ENCODE data around the gene MTR. TPM values are rescaled to one million over a fixed set of nuclear protein-coding genes. Genes with fewer than 3 reads are reported as not detected.

The MTR gene
- total RNA-seq, 4 donors from 2014 or later, result 29.7 to 43.4 (median 34.6) TPM

DNA sequence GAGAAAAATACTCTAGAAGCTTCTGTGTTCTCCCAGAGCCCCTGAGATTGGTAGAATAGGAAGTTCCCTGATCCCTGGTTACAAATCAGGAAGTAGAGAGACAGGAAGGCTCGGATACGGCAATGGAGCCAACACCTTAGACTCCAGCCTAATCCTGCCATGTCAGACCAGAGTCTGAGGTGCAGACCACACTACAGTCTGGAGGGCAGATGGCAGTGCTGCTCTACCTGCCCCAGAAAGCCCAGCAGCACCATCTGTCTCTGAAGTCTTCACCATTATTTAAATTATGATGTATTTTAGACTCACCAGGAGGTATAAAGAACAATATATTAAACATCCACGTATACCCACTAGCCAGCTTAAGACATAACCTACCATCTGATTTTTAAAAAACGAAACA, 93.0 kb downstream of the MTR start:
- peak overlapping the region; percentile 82 to 85 (median 82) for H3K27ac ChIP-seq (replicated peaks in 1 of 4)
- peaks cover 32 to 62% (median 54%) of the 10 kb centered on the region in 4 donors for H3K4me1 ChIP-seq
- no peaks in the 10 kb centered on the region for H3K9me3 ChIP-seq
- 76% methylated on average over 4 of the region's 4 CpGs for WGBS
- intact Hi-C loops (cut with DNase I), result loop anchor here (5.0 to 10.0 kb wide), 2 partner anchors 147 to 499 kb away; no protein-coding TSS in a partner anchor
- peaks cover 17 to 78% (median 46%) of the 10 kb centered on the region in 4 donors for H3K36me3 ChIP-seq
- TF ChIP-seq POLR2AphosphoS5 (IDR thresholded peaks at IDR 0.05), result no peak
- TF ChIP-seq, protein P1, sequence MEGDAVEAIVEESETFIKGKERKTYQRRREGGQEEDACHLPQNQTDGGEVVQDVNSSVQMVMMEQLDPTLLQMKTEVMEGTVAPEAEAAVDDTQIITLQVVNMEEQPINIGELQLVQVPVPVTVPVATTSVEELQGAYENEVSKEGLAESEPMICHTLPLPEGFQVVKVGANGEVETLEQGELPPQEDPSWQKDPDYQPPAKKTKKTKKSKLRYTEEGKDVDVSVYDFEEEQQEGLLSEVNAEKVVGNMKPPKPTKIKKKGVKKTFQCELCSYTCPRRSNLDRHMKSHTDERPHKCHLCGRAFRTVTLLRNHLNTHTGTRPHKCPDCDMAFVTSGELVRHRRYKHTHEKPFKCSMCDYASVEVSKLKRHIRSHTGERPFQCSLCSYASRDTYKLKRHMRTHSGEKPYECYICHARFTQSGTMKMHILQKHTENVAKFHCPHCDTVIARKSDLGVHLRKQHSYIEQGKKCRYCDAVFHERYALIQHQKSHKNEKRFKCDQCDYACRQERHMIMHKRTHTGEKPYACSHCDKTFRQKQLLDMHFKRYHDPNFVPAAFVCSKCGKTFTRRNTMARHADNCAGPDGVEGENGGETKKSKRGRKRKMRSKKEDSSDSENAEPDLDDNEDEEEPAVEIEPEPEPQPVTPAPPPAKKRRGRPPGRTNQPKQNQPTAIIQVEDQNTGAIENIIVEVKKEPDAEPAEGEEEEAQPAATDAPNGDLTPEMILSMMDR (IDR thresholded peaks at IDR 0.05), result peak; percentile 17 to 40 (median 18)
- H3K4me3 ChIP-seq, result no peak overlapping the region
- no peak for DNase-seq (ENCODE audit: extremely low spot score)
- H3K27me3 ChIP-seq, result no peaks in the 10 kb centered on the region

DNA sequence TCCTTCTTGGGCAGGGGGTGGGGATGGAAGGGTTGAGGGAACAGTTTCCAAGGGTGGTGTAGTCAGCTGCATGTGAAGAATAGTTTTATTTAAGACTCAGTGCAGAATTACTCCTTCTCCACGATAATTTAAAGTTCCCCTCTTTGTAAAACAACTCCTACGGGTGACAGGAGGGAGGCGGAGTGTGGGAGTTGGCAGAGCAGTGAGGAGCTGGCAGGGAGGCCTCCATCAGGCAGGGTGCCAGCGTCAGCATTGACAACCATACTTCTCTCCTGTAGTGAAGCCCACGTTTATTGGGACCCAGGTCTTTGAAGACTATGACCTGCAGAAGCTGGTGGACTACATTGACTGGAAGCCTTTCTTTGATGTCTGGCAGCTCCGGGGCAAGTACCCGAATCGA, 93.8 kb downstream of the MTR start:
- peak overlapping the region; percentile 82 to 85 (median 82) for H3K27ac ChIP-seq (replicated peaks in 1 of 4)
- WGBS, result 34% methylated on average over 8 of the region's 8 CpGs
- no peak for DNase-seq (ENCODE audit: extremely low spot score)
- intact Hi-C loops (cut with DNase I), result loop anchor here (5.0 to 10.0 kb wide), 2 partner anchors 146 to 498 kb away; no protein-coding TSS in a partner anchor
- no peaks in the 10 kb centered on the region for H3K27me3 ChIP-seq
- peaks cover 38 to 69% (median 61%) of the 10 kb centered on the region in 4 donors for H3K4me1 ChIP-seq
- H3K36me3 ChIP-seq, result peaks cover 17 to 81% (median 48%) of the 10 kb centered on the region in 4 donors
- no peak overlapping the region for H3K4me3 ChIP-seq
- no peaks in the 10 kb centered on the region for H3K9me3 ChIP-seq
- TF ChIP-seq EP300 (IDR thresholded peaks at IDR 0.05) (no peak), POLR2AphosphoS5 (IDR thresholded peaks at IDR 0.05) (peak in 1 of 2 donors; percentile 7), POLR2A (IDR thresholded peaks at IDR 0.05; ENCODE audit: low read depth) (no peak)
- TF ChIP-seq, protein P1 (IDR thresholded peaks at IDR 0.05), result no peak

DNA sequence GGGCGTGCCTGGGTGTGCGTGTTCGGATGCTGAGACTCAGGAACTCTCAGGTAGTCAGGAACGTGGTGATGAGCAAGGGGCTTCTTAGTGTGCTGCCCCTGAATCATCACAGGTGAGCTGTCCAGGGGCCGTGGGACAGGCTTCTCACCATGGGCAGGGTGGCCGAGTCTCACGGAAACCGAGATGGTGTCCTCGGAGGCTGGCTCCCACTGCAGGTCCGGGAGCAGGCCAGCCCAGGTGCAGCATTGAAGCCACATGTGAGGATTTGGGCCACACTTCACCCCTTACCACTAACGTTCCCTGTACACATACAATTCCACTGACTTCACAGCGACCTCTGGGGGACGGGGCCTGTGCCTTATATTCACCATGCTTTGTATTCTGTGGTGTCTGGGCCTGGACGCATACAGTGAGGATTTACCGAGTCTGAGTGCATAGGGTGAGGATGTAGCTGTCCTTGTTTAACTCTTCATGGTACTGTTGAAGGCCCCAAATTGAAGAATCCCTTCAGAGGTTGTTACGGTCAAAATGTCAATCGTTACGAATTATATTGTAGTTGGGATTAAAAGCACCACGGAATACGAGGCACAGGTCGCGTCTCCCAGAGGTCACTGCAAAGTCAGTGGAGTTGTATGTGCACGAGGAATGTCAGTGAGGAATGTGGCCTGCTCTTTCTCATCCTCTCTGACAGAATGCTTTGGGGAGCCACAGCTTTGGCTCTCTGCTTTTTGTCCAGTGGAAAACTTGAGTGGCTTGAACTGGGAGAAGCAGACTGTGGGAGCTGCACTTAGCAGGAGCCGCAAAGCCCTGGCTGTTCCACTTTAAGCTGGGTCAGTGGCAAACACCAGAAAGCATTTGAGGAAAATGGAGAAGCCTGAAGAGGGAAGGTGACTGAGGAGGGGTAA, 95.3 kb downstream of the MTR start:
- Histone ChIP-seq H3K4me1 (peaks cover 50 to 75% (median 71%) of the 10 kb centered on the region in 4 donors), H3K36me3 (peaks cover 20 to 89% (median 56%) of the 10 kb centered on the region in 4 donors), H3K27me3 (no peaks in the 10 kb centered on the region), H3K4me3 (no peak overlapping the region), H3K27ac (replicated peaks in 1 of 4) (peak overlapping the region; percentile 82 to 85 (median 82)), H3K9me3 (no peaks in the 10 kb centered on the region)
- 41% methylated on average over 18 of the region's 24 CpGs for WGBS
- no peak for DNase-seq (ENCODE audit: extremely low spot score)
- intact Hi-C loops (cut with DNase I), result no loop called here
- TF ChIP-seq EP300 (IDR thresholded peaks at IDR 0.05) (peak; percentile 59), POLR2A (IDR thresholded peaks at IDR 0.05; ENCODE audit: low read depth) (no peak), POLR2AphosphoS5 (IDR thresholded peaks at IDR 0.05) (peak; percentile 88 to 95)
- TF ChIP-seq, protein P1 (IDR thresholded peaks at IDR 0.05), result peak in 2 of 3 experiments; percentile 7 to 22

DNA sequence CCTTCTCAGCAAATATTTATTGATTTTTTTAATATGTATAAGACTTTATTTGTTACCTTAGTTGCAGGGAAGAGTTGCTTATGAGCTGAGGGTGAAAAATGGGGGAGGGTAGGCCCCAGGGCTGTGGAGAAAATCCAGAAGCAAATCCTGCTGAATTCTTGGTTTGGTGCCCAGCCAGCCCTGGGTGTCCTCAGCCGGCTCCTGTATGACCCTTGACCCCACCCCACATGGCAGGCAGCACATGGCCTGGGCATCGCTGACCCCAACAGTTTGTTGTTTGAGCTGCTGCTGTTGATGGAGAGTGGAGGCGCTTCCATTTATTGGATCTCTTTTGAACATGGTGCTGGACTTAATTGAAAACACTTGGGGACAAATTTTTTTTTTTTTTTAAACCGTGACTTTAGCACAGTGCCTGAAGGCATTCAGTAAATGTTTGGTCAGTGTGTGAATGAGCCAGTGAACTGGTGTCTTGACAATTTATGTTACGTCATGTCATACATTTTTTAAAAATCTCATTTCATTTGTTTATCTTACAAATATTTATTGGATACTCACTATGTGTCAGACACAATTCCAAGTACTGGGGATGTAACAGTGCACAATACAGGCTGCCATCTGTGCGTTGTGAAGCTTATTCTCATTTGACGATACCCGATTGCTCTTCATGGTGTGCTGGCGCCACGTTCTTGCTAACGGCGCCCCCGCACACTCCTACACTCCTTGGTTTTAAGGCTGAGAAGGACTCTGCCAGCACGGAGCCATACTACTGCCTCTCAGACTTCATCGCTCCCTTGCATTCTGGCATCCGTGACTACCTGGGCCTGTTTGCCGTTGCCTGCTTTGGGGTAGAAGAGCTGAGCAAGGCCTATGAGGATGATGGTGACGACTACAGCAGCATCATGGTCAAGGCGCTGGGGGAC, 98.8 kb downstream of the MTR start:
- H3K36me3 ChIP-seq, result peaks cover 34 to 100% (median 73%) of the 10 kb centered on the region in 4 donors
- no peaks in the 10 kb centered on the region for H3K27me3 ChIP-seq
- peak overlapping the region in 3 of 4 donors; percentile 28 to 85 (median 82) for H3K27ac ChIP-seq (replicated peaks in 1 of 4)
- no peak overlapping the region for H3K4me3 ChIP-seq
- 84% methylated on average over 19 of the region's 19 CpGs for WGBS
- intact Hi-C loops (cut with DNase I), result no loop called here
- TF ChIP-seq, protein P1 (IDR thresholded peaks at IDR 0.05), result no peak
- TF ChIP-seq POLR2AphosphoS5 (IDR thresholded peaks at IDR 0.05) (no peak), POLR2A (IDR thresholded peaks at IDR 0.05; ENCODE audit: low read depth) (no peak), EP300 (IDR thresholded peaks at IDR 0.05) (no peak)
- H3K9me3 ChIP-seq, result no peaks in the 10 kb centered on the region
- DNase-seq (ENCODE audit: extremely low spot score), result no peak
- H3K4me1 ChIP-seq, result peaks cover 44 to 68% (median 56%) of the 10 kb centered on the region in 4 donors
